Endothelial cell of umbilical vein (primary cell): ENCODE results near the gene CKS1B. TPM values are rescaled to one million over a fixed set of nuclear protein-coding genes. Genes with fewer than 3 reads are reported as not detected.

Experiments used
- BruUV-seq: library from RNA; stranded (reverse); fragments of 400-500 nt; replicated peaks from 2 replicates; lab custom pipeline; 2021; lab: Mats Ljungman, UMichigan
- CTCF ChIA-PET: fragments of 300-600, 350-600 bp; sonication (Branson Sonifier 250); formaldehyde crosslinking; loops from one replicate; lab custom pipeline; 2021; ENCODE audit warnings: antibody characterized with exemption, inconsistent platforms; lab: Charles Lee
- POLR2A ChIA-PET: fragments of 300-600, 350-600 bp; sonication (Branson Sonifier 250); formaldehyde crosslinking; loops from one replicate; lab custom pipeline; 2021; ENCODE audit warnings: antibody characterized with exemption, inconsistent platforms; lab: Charles Lee
- DNase-seq: peaks from one replicate; pipeline ENCODE4 v3.0.0-alpha.2; 2011; ENCODE audit warnings: low read depth, low spot score
- FAIRE-seq: peaks from 2 replicates; lab custom pipeline; 2011; peaks lifted over from hg19 to GRCh38; lab: Jason Lieb, UNC
- H2AFZ ChIP-seq: 2 replicates; pipeline ENCODE4 v1.6.0; 2012; ENCODE audit warnings: low read depth, low read length, control low read depth, inconsistent platforms
- H3K27ac ChIP-seq: 2 replicates; pipeline ENCODE4 v1.5.1; 2011; ENCODE audit warnings: low read depth, mild to moderate bottlenecking, control low read depth, low read length, moderate library complexity; ENCODE audit not compliant: insufficient read depth
- H3K27me3 ChIP-seq, 2 experiments: 2 replicates each; pipeline versions ENCODE4 v1.6.0 to v1.6.1; 2011; ENCODE audit warnings: low read length in 2 of 2, mixed read lengths in 1 of 2; ENCODE audit not compliant: control insufficient read depth in 2 of 2, insufficient read depth in 2 of 2
- H3K36me3 ChIP-seq, 2 experiments: 2 replicates in 1 of 2; 3 replicates in 1 of 2; pipeline ENCODE4 v1.5.1; 2011; ENCODE audit warnings: low read length in 2 of 2, mild to moderate bottlenecking in 1 of 2, moderate library complexity in 1 of 2; ENCODE audit not compliant: control insufficient read depth in 2 of 2, insufficient read depth in 2 of 2; ENCODE audit errors: extremely low read depth in 1 of 2
- H3K4me1 ChIP-seq: 3 replicates; pipeline ENCODE4 v1.5.1; 2011; ENCODE audit warnings: mild to moderate bottlenecking, low read length; ENCODE audit not compliant: control insufficient read depth, insufficient read depth; ENCODE audit errors: extremely low read depth
- H3K4me2 ChIP-seq: 2 replicates; pipeline ENCODE4 v1.6.1; 2011; ENCODE audit warnings: low read length, control low read depth, mixed read lengths; ENCODE audit not compliant: insufficient read depth
- H3K4me3 ChIP-seq, 3 experiments: fragments of 200-600 bp in 1 of 3; sonication (generic), shearing (Covaris generic) in 1 of 3; replicated peaks in 1 of 3; 2 replicates each; pipeline ENCODE4 v1.5.1; 2011 to 2016; ENCODE audit warnings: control low read depth in 3 of 3, low read length in 3 of 3, mild to moderate bottlenecking in 2 of 3, inconsistent platforms in 1 of 3, low read depth in 1 of 3, moderate library complexity in 1 of 3; ENCODE audit not compliant: insufficient read depth in 1 of 3
- H3K79me2 ChIP-seq: 2 replicates; pipeline ENCODE4 v1.6.0; 2012; ENCODE audit warnings: low read length, inconsistent platforms; ENCODE audit not compliant: control insufficient read depth, insufficient read depth
- H3K9ac ChIP-seq: replicated peaks from 2 replicates; pipeline ENCODE3; 2011; ENCODE audit warnings: low read length, control low read depth; ENCODE audit not compliant: insufficient read depth; ENCODE audit errors: extremely low read depth
- H3K9me1 ChIP-seq: replicated peaks from 3 replicates; pipeline ENCODE4 v1.6.0; 2011; ENCODE audit warnings: mild to moderate bottlenecking, low read length; ENCODE audit not compliant: control insufficient read depth, insufficient read depth; ENCODE audit errors: extremely low read depth
- H3K9me3 ChIP-seq: replicated peaks from 2 replicates; pipeline ENCODE4 v1.5.1; 2012; ENCODE audit warnings: low read length, inconsistent platforms; ENCODE audit not compliant: control insufficient read depth, insufficient read depth
- H4K20me1 ChIP-seq: replicated peaks from 2 replicates; pipeline ENCODE3; 2011; ENCODE audit warnings: mild to moderate bottlenecking, low read length; ENCODE audit not compliant: control insufficient read depth, insufficient read depth; ENCODE audit errors: extremely low read depth
- CTCF ChIP-seq, 2 donors: IDR thresholded peaks; 1 replicate in 1 of 2; 2 replicates in 1 of 2; pipeline ENCODE4 v1.5.1; 2011; ENCODE audit warnings: low read length in 2 of 2, mild to moderate bottlenecking in 2 of 2, moderate library complexity in 2 of 2, control low read depth in 1 of 2, inconsistent platforms in 1 of 2, low read depth in 1 of 2; ENCODE audit not compliant: insufficient read depth in 1 of 2; ENCODE audit errors: extremely low read depth in 1 of 2
- EZH2 ChIP-seq: IDR thresholded peaks from 2 replicates; pipeline ENCODE4 v1.6.1; 2012; ENCODE audit warnings: borderline replicate concordance, low read depth, mild to moderate bottlenecking, moderate library complexity, low read length, inconsistent platforms; ENCODE audit not compliant: severe bottlenecking
- FOS ChIP-seq: IDR thresholded peaks from 2 replicates; pipeline ENCODE4 v1.6.1; 2011; ENCODE audit warnings: mild to moderate bottlenecking, low read length, moderate library complexity, borderline replicate concordance; ENCODE audit not compliant: insufficient read depth
- GATA2 ChIP-seq: IDR thresholded peaks from 2 replicates; pipeline ENCODE4 v1.7.0; 2011; ENCODE audit warnings: low read depth, mild to moderate bottlenecking, moderate library complexity, mixed read lengths, low read length; ENCODE audit not compliant: insufficient read length, insufficient read depth
- JUN ChIP-seq: IDR thresholded peaks from 2 replicates; pipeline ENCODE4 v1.6.1; 2011; ENCODE audit warnings: borderline replicate concordance, low read depth; ENCODE audit not compliant: insufficient read length, insufficient read depth
- MAX ChIP-seq: IDR thresholded peaks from 2 replicates; pipeline ENCODE4 v1.6.1; 2011; ENCODE audit not compliant: insufficient read depth, insufficient read length
- MYC ChIP-seq: IDR thresholded peaks from one replicate; pipeline ENCODE4 v1.6.1; 2011; ENCODE audit warnings: mild to moderate bottlenecking, low read depth, low read length
- POLR2A ChIP-seq: IDR thresholded peaks from 2 replicates; pipeline ENCODE4 v1.6.1; 2012; ENCODE audit warnings: low read depth, mild to moderate bottlenecking, control low read depth, low read length
- POLR2AphosphoS5 ChIP-seq: IDR thresholded peaks from 2 replicates; pipeline ENCODE4 v1.6.1; 2012; ENCODE audit warnings: low read depth, mild to moderate bottlenecking, control low read depth, low read length, moderate library complexity; ENCODE audit not compliant: insufficient read depth
- dilution Hi-C: fragments of 300-500 bp; cut with MboI; formaldehyde crosslinking; loops from one replicate; pipeline ENCODE4 v1.15.0; 2019; ENCODE audit warnings: low sequenced_read_pairs; ENCODE audit not compliant: extremely low pct_ligation_motif_present
- intact Hi-C: fragments of 100-400 bp; cut with micrococcal nuclease; formaldehyde crosslinking; loops from one replicate; pipeline ENCODE4 v1.10.0; 2022
- polyA plus RNA-seq, 4 experiments: library from polyadenylated mRNA; depleted of rRNA in 3 of 4; stranded (reverse) in 3 of 4; unstranded in 1 of 4; fragments of >200 nt; gene quantifications; 2 replicates each; pipeline versions ENCODE4 v1.2.1 to v1.2.3, GENCODE V29; 2011 to 2012; ENCODE audit warnings: missing spikeins in 1 of 4
- total RNA-seq: library from RNA; stranded (reverse); gene quantifications from 2 replicates; pipeline ENCODE4 v1.2.3, GENCODE V29; 2021

The CKS1B gene
- total and polyA plus RNA-seq, 2 donors (not counting 3 experiments of a cell fraction or from before 2014, with no cell fraction given) = 126 to 280 TPM

- H3K79me2 ChIP-seq = peaks cover 55% of the 10 kb centered on the region
- POLR2A ChIA-PET = interaction anchor here (1.9 kb wide), 1 partner anchor 9 kb away, joined by 4 read pairs; the partner anchor contains the start of gene PBXIP1
- peaks cover 19 to 39% of the 10 kb centered on the region in 2 experiments for H3K36me3 ChIP-seq
Observed at GRCh38 chr1:154964359-154964758, 10.1 kb upstream of the CKS1B start.

More at GRCh38 chr1:154964359-154964758, 10.1 kb upstream of the CKS1B start:
- H3K4me3 ChIP-seq = no peak overlapping the region
- TF ChIP-seq GATA2 (no peak), FOS (no peak), JUN (no peak), EZH2 (no peak), CTCF (IDR thresholded peaks at IDR 0.05; ENCODE audit: extremely low read depth in 1 of 2, insufficient read depth in 1 of 2, low read depth in 1 of 2, low read length in 2 of 2) (no peak), MYC (no peak), POLR2A (no peak), POLR2AphosphoS5 (no peak), MAX (no peak)
- BruUV-seq = no TSS peak
- H3K27me3 ChIP-seq = no peaks in the 10 kb centered on the region
- no peaks in the 10 kb centered on the region for H3K9me3 ChIP-seq
- CTCF ChIA-PET = interaction anchor here (1.9 to 4.0 kb wide), 2 partner anchors 30 to 53 kb away, joined by 7 to 48 read pairs; partner anchors contain the start of gene LENEP
- no peaks in the 10 kb centered on the region for H4K20me1 ChIP-seq
- dilution Hi-C loops (no loop called here), intact Hi-C loops (no loop called here)
- H3K4me2 ChIP-seq = no peak overlapping the region
- no peak overlapping the region for H3K27ac ChIP-seq
- no peaks in the 10 kb centered on the region for H3K9me1 ChIP-seq
- H2AFZ ChIP-seq = no peak overlapping the region
- peaks cover 55% of the 10 kb centered on the region for H3K4me1 ChIP-seq
- no peak overlapping the region for H3K9ac ChIP-seq
- FAIRE-seq (no peak), DNase-seq (no peak)
